Erythroblast (primary cell): ENCODE results near the gene ADK.
"Not testable (repeated sequence)": the region's sequence is repeated elsewhere in the genome, so short reads cannot be mapped to it uniquely, and the experiment has no call there.

Experiments
- DNase-seq, 2 experiments: peaks; one replicate each; lab custom pipeline; 2025; lab: John Stamatoyannopoulos, UW
- GATA1 ChIP-seq: IDR thresholded peaks from 2 replicates; pipeline ENCODE4 v1.6.1; 2011; ENCODE audit warnings: low read depth, mild to moderate bottlenecking, control low read depth, low read length, moderate library complexity
- POLR2A ChIP-seq: IDR thresholded peaks from 2 replicates; pipeline ENCODE4 v1.6.1; 2011; ENCODE audit warnings: mild to moderate bottlenecking, low read length

ADK gene

DNA sequence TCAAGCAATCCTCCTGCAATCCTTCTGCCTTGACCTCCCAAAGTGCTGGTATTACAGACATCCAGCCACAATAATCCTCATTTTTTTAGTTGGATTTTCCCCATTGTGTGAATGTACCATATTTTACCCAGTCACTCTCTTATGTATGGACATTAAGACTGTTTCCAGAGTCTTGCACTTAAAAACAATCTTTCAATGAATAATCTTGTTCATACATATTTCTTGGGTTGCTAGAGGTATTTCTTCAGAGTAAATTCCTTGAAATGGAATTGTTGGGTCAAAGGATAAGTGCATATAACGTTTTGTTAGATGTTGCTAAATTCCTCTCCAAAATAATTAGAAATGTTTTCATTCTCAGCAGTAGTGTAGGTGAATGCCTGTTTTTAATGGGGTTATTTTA is 392.3 kb downstream of the ADK start:
- DNase-seq, result no peak
- no peak for TF ChIP-seq POLR2A
- TF ChIP-seq GATA1, result no peak

DNA sequence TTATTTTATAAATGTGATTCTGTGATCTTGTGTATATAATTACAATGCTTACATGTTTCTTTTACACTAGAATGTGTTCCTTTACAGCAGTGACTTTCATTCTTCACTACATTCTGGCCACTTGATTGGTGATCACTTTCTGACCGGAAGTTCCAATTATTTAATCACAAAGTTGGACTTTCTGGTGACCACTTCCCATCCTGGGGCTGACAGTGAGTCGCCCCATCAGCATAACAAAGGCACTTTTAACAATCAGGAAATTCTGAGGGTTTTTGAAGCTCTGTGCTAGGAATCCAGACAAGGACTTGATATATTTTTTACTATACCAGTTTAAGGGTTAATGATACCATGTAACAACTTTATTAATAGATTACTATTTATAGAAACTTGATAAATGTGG is 393.1 kb downstream of the ADK start:
- DNase-seq, result no peak
- TF ChIP-seq POLR2A, result no peak
- no peak for TF ChIP-seq GATA1

DNA sequence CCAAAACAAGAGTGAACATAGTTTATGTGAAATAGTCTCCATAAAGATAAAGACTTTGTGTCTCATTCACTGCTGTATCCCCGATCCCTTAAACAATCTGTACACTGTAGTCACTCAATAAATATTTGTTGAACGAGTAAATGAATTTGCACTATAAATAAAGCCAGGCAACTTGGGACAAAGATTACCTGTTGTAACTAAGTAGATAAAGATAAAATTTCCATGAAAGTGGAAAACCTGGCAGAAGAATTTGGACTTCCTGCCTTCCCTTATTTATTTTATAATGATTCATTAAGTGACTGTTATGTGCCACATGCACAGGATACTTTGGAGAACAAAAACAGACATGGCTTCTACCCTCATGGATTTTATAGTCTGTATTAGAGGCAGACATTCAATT is 397.7 kb downstream of the ADK start:
- DNase-seq, result no peak
- TF ChIP-seq GATA1 (no peak), POLR2A (no peak)

DNA sequence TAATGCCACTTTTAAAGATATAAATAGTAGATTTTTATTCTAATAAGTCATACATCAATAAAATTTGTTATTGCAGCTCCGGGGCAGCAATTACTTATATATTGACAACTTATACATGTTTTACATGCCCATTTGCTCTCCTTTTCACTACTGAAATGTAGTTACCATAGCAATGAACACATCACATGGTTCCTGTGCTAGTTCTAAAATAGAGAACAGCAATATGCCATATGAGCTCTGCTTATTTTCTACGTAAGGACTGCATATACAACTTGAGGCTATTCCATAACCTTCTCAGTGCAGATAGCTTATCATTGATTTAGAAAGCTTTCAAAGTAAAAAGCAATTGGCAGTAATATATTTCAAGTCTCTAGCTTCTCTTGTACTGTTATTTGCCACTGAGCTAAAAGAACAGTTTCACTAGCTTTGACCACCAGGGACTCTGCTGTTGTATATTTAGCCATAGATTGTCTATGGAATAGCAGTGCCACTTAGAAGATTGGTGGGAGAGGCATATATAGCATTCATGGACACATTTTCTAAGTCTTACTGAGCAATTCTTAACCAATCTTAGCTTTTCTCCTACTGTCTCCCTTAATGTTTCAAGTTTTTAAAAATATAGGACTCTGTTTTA is 405.2 kb downstream of the ADK start:
- TF ChIP-seq GATA1 (no peak), POLR2A (no peak)

GRCh38 chr10:74557098-74557497 is 406.1 kb downstream of the ADK start:
- DNase-seq, result no peak
- TF ChIP-seq POLR2A (no peak), GATA1 (no peak)

More for the DNA sequence above, 405.2 kb downstream of the ADK start:
- no peak for DNase-seq

GRCh38 chr10:74558403-74558802 is 407.4 kb downstream of the ADK start:
- DNase-seq, result no peak
- TF ChIP-seq POLR2A, result no peak
- TF ChIP-seq GATA1, result no peak

GRCh38 chr10:74558897-74559296 is 407.9 kb downstream of the ADK start:
- no peak for DNase-seq
- TF ChIP-seq GATA1, result no peak

- not testable (repeated sequence) for DNase-seq
These were observed 417.9 kb downstream of the ADK start for GRCh38 chr10:74568896-74569295.

- DNase-seq, result not testable (repeated sequence)
These were observed 422.5 kb downstream of the ADK start for GRCh38 chr10:74573497-74573896.

DNA sequence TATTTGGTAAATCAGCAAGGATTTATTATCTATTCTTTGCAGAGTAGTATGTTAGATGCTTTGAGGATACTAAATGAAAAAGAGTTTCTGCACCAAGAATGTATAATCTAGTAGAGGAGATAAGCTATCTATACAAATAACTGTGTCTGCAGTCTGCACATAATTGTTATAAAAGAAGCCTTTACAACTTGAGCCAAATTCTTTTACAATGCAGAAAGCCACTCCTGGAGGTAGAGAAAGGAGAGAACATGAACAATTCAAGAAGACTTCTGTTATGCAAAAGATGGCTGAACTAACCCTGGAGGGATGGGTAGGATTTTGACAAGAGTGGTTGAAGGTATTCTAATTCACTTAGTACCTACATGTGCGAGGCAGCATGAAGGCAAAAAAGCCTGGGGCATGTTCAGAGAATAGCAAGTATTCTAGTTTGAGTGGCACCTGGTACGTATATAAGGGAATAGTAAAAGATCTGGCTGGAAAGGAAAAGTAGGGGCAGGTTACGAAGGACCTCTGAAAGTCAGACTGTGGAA is 424.2 kb downstream of the ADK start:
- no peak for TF ChIP-seq POLR2A
- DNase-seq, result no peak

- no peak for DNase-seq
- TF ChIP-seq GATA1 (no peak), POLR2A (no peak)
These were observed 424.9 kb downstream of the ADK start for GRCh38 chr10:74575912-74576311.

GRCh38 chr10:74576586-74576985 is 425.6 kb downstream of the ADK start:
- DNase-seq, result no peak
- TF ChIP-seq POLR2A (no peak), GATA1 (no peak)

DNA sequence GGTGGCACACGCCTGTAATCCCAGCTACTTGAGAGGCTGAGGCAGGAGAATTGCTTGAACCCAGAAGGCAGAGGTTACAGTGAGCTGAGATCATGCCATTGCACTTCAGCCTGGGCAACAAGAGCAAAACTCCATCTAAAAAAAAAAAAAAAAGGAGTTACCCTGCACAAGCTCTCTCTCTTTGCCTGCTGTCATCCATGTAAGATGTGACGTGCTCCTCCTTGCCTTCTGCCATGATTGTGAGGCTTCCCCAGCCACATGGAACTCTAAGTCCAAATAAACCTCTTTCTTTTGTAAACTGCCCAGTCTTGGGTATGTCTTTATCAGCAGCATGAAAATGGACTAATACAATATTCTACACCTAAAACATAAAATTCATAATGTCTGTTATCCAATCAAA is 429.4 kb downstream of the ADK start:
- DNase-seq, result not testable (repeated sequence)

DNA sequence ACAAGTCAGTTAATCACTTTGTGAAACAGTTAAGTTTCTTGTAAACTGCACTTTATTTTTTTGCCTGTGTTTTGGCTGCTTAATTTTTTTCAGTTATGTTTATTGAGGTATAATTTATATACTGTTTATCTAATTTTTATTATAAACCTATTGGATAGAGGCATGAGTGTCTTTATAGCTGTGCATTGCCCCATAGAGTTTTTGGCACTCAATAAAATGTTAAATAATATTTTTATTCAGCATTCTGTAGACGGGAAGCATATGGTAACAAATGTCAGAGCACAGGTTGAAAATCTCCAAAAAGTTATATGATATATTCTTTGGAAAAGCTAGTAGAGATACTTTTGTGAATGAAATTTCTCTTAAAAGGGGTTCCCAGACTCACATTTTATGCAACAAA is 431.5 kb downstream of the ADK start:
- no peak for DNase-seq
- TF ChIP-seq GATA1 (no peak), POLR2A (no peak)

- DNase-seq, result no peak
- no peak for TF ChIP-seq POLR2A
- no peak for TF ChIP-seq GATA1
These were observed 434.4 kb downstream of the ADK start for GRCh38 chr10:74585231-74586087.
